ENCODE measurements around the gene LATS1.

The LATS1 gene

GRCh38 chr6:149642829-149643580 is 74.9 kb downstream of the LATS1 start:
- no peak for DNase-seq (ENCODE audit: low read depth)
- H3K4me3 ChIP-seq (ENCODE audit: low read depth, low read length) = no peak overlapping the region
- TF ChIP-seq MYC (IDR thresholded peaks at IDR 0.05; ENCODE audit: low read depth, low read length) = no peak
- no peak for TF ChIP-seq MAX (IDR thresholded peaks at IDR 0.05; ENCODE audit: low read depth, low read length)
- TF ChIP-seq CTCF (IDR thresholded peaks at IDR 0.05; ENCODE audit: low read depth, low read length) = no peak
- TF ChIP-seq POLR2A (IDR thresholded peaks at IDR 0.05; ENCODE audit: extremely low read depth, insufficient read length) = no peak

DNA sequence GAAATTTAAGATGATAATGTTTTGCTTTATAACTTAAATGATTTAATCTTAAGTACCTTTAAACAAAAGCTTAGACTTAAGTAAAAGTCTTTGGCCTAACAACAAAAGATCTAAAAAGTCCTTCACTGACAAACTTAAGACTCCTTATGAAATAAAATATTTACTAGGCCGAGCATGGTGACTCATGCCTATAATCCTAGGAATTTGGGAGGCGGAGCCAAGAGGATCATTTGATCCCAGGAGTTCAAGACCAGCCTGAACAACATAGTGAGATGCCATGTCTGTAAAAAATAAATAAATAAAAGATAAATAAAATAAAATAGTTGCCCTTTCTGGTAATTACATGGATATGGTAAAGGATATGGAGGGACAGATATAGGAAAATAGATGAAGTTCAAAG is 81.8 kb downstream of the LATS1 start:
- TF ChIP-seq MYC (IDR thresholded peaks at IDR 0.05; ENCODE audit: low read depth, low read length) = no peak
- no peak for TF ChIP-seq POLR2A (IDR thresholded peaks at IDR 0.05; ENCODE audit: extremely low read depth, insufficient read length)
- no peak for TF ChIP-seq MAX (IDR thresholded peaks at IDR 0.05; ENCODE audit: low read depth, low read length)
- TF ChIP-seq CTCF (IDR thresholded peaks at IDR 0.05; ENCODE audit: low read depth, low read length) = no peak
- DNase-seq (ENCODE audit: low read depth) = no peak
- H3K4me3 ChIP-seq (ENCODE audit: low read depth, low read length) = no peak overlapping the region

DNA sequence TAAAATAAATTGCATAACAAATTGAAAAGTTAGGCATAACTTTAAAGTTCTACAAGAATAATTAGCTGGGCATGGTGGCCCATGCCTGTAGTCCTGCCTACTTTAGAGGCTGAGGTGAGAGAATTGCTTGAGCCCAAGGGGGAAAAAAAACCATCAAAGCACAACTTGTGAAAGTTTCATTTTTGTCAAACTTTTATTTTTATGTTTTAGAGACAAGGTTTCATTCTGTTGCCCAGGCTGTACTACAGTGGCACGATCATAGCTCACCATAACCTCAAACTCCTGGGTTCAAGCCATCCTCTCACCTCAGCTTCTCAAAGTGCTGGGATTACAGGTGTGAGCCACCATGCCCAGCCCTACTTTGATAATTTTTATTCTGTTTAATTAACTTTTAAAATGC is 83.6 kb downstream of the LATS1 start:
- no peak overlapping the region for H3K4me3 ChIP-seq (ENCODE audit: low read depth, low read length)
- DNase-seq (ENCODE audit: low read depth) = no peak
- TF ChIP-seq POLR2A (IDR thresholded peaks at IDR 0.05; ENCODE audit: extremely low read depth, insufficient read length) = no peak
- TF ChIP-seq MYC (IDR thresholded peaks at IDR 0.05; ENCODE audit: low read depth, low read length) = no peak
- no peak for TF ChIP-seq CTCF (IDR thresholded peaks at IDR 0.05; ENCODE audit: low read depth, low read length)
- no peak for TF ChIP-seq MAX (IDR thresholded peaks at IDR 0.05; ENCODE audit: low read depth, low read length)

GRCh38 chr6:149628875-149629510 is 88.9 kb downstream of the LATS1 start:
- TF ChIP-seq MYC (IDR thresholded peaks at IDR 0.05; ENCODE audit: low read depth, low read length) (no peak), CTCF (IDR thresholded peaks at IDR 0.05; ENCODE audit: low read depth, low read length) (no peak), MAX (IDR thresholded peaks at IDR 0.05; ENCODE audit: low read depth, low read length) (no peak), POLR2A (IDR thresholded peaks at IDR 0.05; ENCODE audit: extremely low read depth, insufficient read length) (no peak)
- H3K4me3 ChIP-seq (ENCODE audit: low read depth, low read length) = no peak overlapping the region
- DNase-seq (ENCODE audit: low read depth) = no peak

GRCh38 chr6:149627672-149628071 is 90.2 kb downstream of the LATS1 start:
- H3K4me3 ChIP-seq (ENCODE audit: low read depth, low read length) = no peak overlapping the region
- no peak for TF ChIP-seq MYC (IDR thresholded peaks at IDR 0.05; ENCODE audit: low read depth, low read length)
- TF ChIP-seq MAX (IDR thresholded peaks at IDR 0.05; ENCODE audit: low read depth, low read length) = no peak
- TF ChIP-seq POLR2A (IDR thresholded peaks at IDR 0.05; ENCODE audit: extremely low read depth, insufficient read length) = no peak
- no peak for TF ChIP-seq CTCF (IDR thresholded peaks at IDR 0.05; ENCODE audit: low read depth, low read length)
- DNase-seq (ENCODE audit: low read depth) = no peak

Measured in NB4 (cell line).